ENCODE measurements around the gene DGKH. TPM values are rescaled to one million over a fixed set of nuclear protein-coding genes. Genes with fewer than 3 reads are reported as not detected.

Gene DGKH
- total and polyA plus RNA-seq, 9 of the 15 experiments (the other 6 are each of a cell fraction or from before 2014, with no cell fraction given) = 0.38 to 4.4 (median 3.1) TPM

- no peak for TF ChIP-seq TSHZ1 (CRISPR knock-in tag; IDR thresholded peaks at IDR 0.05)
- TF ChIP-seq CTCF (IDR thresholded peaks at IDR 0.05 in 2 of 3, conservative IDR thresholded peaks at IDR 0.05 in 1 of 3; ENCODE audit: insufficient read depth in 2 of 3, low read depth in 1 of 3, low read length in 3 of 3) = peak; percentile 52 to 67 (median 66); a peak in 5 of 6 replicates
Measured at GRCh38 chr13:42215578-42216421, 167.4 kb downstream of the DGKH start (continued).

- Histone ChIP-seq H3K27me3 (ENCODE audit: control insufficient read depth in 2 of 2, insufficient read depth in 2 of 2, low read length in 2 of 2) (no peaks in the 10 kb centered on the region), H3K4me3 (no peak overlapping the region), H3K4me2 (ENCODE audit: insufficient read depth, low read length) (no peak overlapping the region), H3K4me1 (replicated peaks in 1 of 2; ENCODE audit: control insufficient read depth in 2 of 2, insufficient read depth in 2 of 2, low read length in 2 of 2) (no peaks in the 10 kb centered on the region; a peak in 2 of 5 replicates), H3K9ac (ENCODE audit: insufficient read depth in 1 of 2, low read depth in 2 of 2, low read length in 2 of 2) (no peak overlapping the region), H3K9me3 (replicated peaks; ENCODE audit: control insufficient read depth, insufficient read depth, low read depth, low read length) (no peaks in the 10 kb centered on the region), H3K36me3 (ENCODE audit: control insufficient read depth, insufficient read depth, low read length) (peaks cover 18% of the 10 kb centered on the region; the same call in 1 of the 3 replicates), H3K79me2 (ENCODE audit: control insufficient read depth, insufficient read depth, low read length) (no peaks in the 10 kb centered on the region), H3K9me1 (ENCODE audit: control insufficient read depth, insufficient read depth, low read length) (no peaks in the 10 kb centered on the region), H2AFZ (ENCODE audit: low read depth, low read length) (peak overlapping the region; percentile 42; the same call in 1 of the 2 replicates), H3K27ac (ENCODE audit: extremely low read depth, low read depth, low read length) (no peak overlapping the region), H4K20me1 (replicated peaks; ENCODE audit: control insufficient read depth, insufficient read depth, low read length) (no peaks in the 10 kb centered on the region)
- in situ Hi-C loops (cut with MboI) = no loop called here
- no peak for DNase-seq (ENCODE audit: extremely low read depth in 1 of 4, low spot score in 3 of 4)
- ATAC-seq = peak; percentile 37; the same call in 2 of the 3 replicates
- FAIRE-seq = no peak
- no TSS peak for BruUV-seq (replicated peaks)
- CTCF ChIA-PET (ENCODE audit: low intra/inter-chr PET ratio) = interaction anchor here (1.2 kb wide), 1 partner anchor 106 kb away, joined by 4 read pairs; no protein-coding TSS in a partner anchor
- 17% methylated on average over 1 of the region's 1 CpG for WGBS (ENCODE audit: insufficient coverage, low coverage, missing lambda C conversion rate)
- POLR2A ChIA-PET = no interaction called here
- intact Hi-C loops (cut with micrococcal nuclease) = loop anchor here (2.0 to 10.0 kb wide), 4 partner anchors 104 to 549 kb away; partner anchors contain the start of gene DGKH
- no peak for TF ChIP-seq SIN3B (IDR thresholded peaks at IDR 0.05; ENCODE audit: low read depth)
- no peak for TF ChIP-seq ZFX (CRISPR knock-in tag; IDR thresholded peaks at IDR 0.05)
- no peak for TF ChIP-seq RAD21 (CRISPR knock-in tag; conservative IDR thresholded peaks at IDR 0.05 in 1 of 2, IDR thresholded peaks at IDR 0.05 in 1 of 2)
- no peak for TF ChIP-seq ZKSCAN1 (IDR thresholded peaks at IDR 0.05; ENCODE audit: low read depth, low read length)
- TF ChIP-seq NR2F6 (CRISPR knock-in tag; IDR thresholded peaks at IDR 0.05) = no peak
- no peak for TF ChIP-seq ZKSCAN3 (CRISPR knock-in tag; IDR thresholded peaks at IDR 0.05)
- TF ChIP-seq RBBP5 (IDR thresholded peaks at IDR 0.05; ENCODE audit: borderline replicate concordance, insufficient read depth, low read length, poor library complexity, severe bottlenecking) = no peak
- TF ChIP-seq FOXA3 (CRISPR knock-in tag; conservative IDR thresholded peaks at IDR 0.05 in 1 of 2, IDR thresholded peaks at IDR 0.05 in 1 of 2) = no peak
- TF ChIP-seq MYC (IDR thresholded peaks at IDR 0.05; ENCODE audit: low read depth, low read length) = no peak
- TF ChIP-seq MYC (CRISPR knock-in tag; IDR thresholded peaks at IDR 0.05; ENCODE audit: borderline replicate concordance, low read depth) = no peak
- TF ChIP-seq ETV5 (CRISPR knock-in tag; IDR thresholded peaks at IDR 0.05; ENCODE audit: low read depth) = no peak
- no peak for TF ChIP-seq KAT2B (IDR thresholded peaks at IDR 0.05; ENCODE audit: low read depth, low read length)
Measured at GRCh38 chr13:42216422-42216735, 167.9 kb downstream of the DGKH start.

All from K562 (cell line).